HepG2 (cell line): Measurements from ENCODE around the gene MAP3K3. TPM values are rescaled to one million over a fixed set of nuclear protein-coding genes. Genes with fewer than 3 reads are reported as not detected.

Experiments used
- ATAC-seq: fragments of 200-7000 bp; cut with Tn5 transposase; 3 replicates; pipeline ENCODE4 v1.9.1; 2020; ENCODE audit warnings: mild to moderate bottlenecking, moderate library complexity
- BruUV-seq: library from RNA; stranded (reverse); fragments of 400-500 nt; replicated peaks from 2 replicates; lab custom pipeline; 2021; lab: Mats Ljungman, UMichigan
- CTCF ChIA-PET: fragments of 300-600 bp; formaldehyde crosslinking; extraction: SDS; loops from one replicate; lab custom pipeline; 2021; ENCODE audit warnings: low total read pairs, inconsistent platforms, low intra/inter-chr PET ratio; lab: Yijun Ruan, JAX
- POLR2A ChIA-PET: fragments of 350-600 bp; sonication (Branson Sonifier 250); formaldehyde crosslinking; loops from one replicate; lab custom pipeline; 2020; ENCODE audit warnings: antibody characterized with exemption, inconsistent platforms; lab: Yijun Ruan, JAX
- DNase-seq: peaks from one replicate; pipeline ENCODE4 v3.0.0-alpha.2; 2015; ENCODE audit warnings: low spot score
- FAIRE-seq: peaks from 3 replicates; lab custom pipeline; 2011; peaks lifted over from hg19 to GRCh38; lab: Jason Lieb, UNC
- H2AFZ ChIP-seq: one replicate; pipeline ENCODE4 v1.6.1; 2011; ENCODE audit warnings: low read length, inconsistent platforms
- H3K27ac ChIP-seq: fragments of 300-600 bp; 3 replicates; pipeline ENCODE4 v1.8.0; 2011; ENCODE audit warnings: mixed run types, mild to moderate bottlenecking, mixed read lengths, low read length, inconsistent platforms; ENCODE audit not compliant: insufficient read depth; ENCODE audit errors: extremely low read length
- H3K27me3 ChIP-seq, 2 experiments: fragments of 200-600 bp in 1 of 2; 2 replicates in 1 of 2; 3 replicates in 1 of 2; pipeline versions ENCODE4 v1.6.0 to v1.8.0; 2011; ENCODE audit warnings: low read length in 2 of 2, mild to moderate bottlenecking in 2 of 2, moderate library complexity in 2 of 2, inconsistent platforms in 1 of 2; ENCODE audit not compliant: insufficient read depth in 2 of 2, control insufficient read depth in 1 of 2
- H3K36me3 ChIP-seq, 2 experiments: fragments of 200-600 bp in 1 of 2; replicated peaks in 1 of 2; 2 replicates in 1 of 2; 3 replicates in 1 of 2; pipeline versions ENCODE4 v1.5.1 to v1.8.0; 2011; ENCODE audit warnings: low read length in 2 of 2, inconsistent platforms in 1 of 2; ENCODE audit not compliant: insufficient read depth in 2 of 2, control insufficient read depth in 1 of 2
- H3K4me1 ChIP-seq: 2 replicates; pipeline ENCODE4 v1.5.1; 2012; ENCODE audit warnings: low read length, inconsistent platforms; ENCODE audit not compliant: insufficient read depth
- H3K4me2 ChIP-seq: 2 replicates; pipeline ENCODE4 v1.6.0; 2011; ENCODE audit warnings: low read depth, low read length, inconsistent platforms
- H3K4me3 ChIP-seq, 3 experiments: fragments of 200-600 bp in 1 of 3; sonication (generic), shearing (Covaris generic) in 1 of 3; replicated peaks in 1 of 3; 2 replicates each; pipeline ENCODE4 v1.5.1; 2011 to 2016; ENCODE audit warnings: low read length in 3 of 3, inconsistent platforms in 2 of 3, low read depth in 2 of 3, mild to moderate bottlenecking in 2 of 3, control low read depth in 1 of 3, mixed read lengths in 1 of 3; ENCODE audit not compliant: insufficient read depth in 1 of 3
- H3K79me2 ChIP-seq: one replicate; pipeline ENCODE4 v1.6.1; 2011; ENCODE audit warnings: low read length, inconsistent platforms; ENCODE audit not compliant: insufficient read depth
- H3K9ac ChIP-seq: 2 replicates; pipeline ENCODE4 v1.6.0; 2011; ENCODE audit warnings: mild to moderate bottlenecking, low read depth, low read length, inconsistent platforms; ENCODE audit not compliant: insufficient read depth
- H3K9me3 ChIP-seq: 2 replicates; pipeline ENCODE4 v1.5.1; 2012; ENCODE audit warnings: mild to moderate bottlenecking, low read length
- H4K20me1 ChIP-seq: 2 replicates; pipeline ENCODE4 v1.6.0; 2011; ENCODE audit warnings: inconsistent platforms, mild to moderate bottlenecking, low read length, moderate library complexity; ENCODE audit not compliant: insufficient read depth
- ATF7 ChIP-seq, 2 experiments: fragments of 450-650 bp in 1 of 2; sonication (generic) in 1 of 2; formaldehyde crosslinking in 1 of 2; IDR thresholded peaks; 2 replicates each; pipeline versions ENCODE4 v1.4.0 to v1.6.1; 2016 to 2020; ENCODE audit warnings: antibody characterized with exemption in 1 of 2, mild to moderate bottlenecking in 1 of 2, missing genetic modification reagents in 1 of 2
- FOSL1 ChIP-seq: sonication (generic); formaldehyde crosslinking; IDR thresholded peaks from 2 replicates; pipeline ENCODE4 v1.9.0; 2021; ENCODE audit warnings: missing genetic modification reagents, borderline replicate concordance
- HDAC2 ChIP-seq: sonication (generic); formaldehyde crosslinking; IDR thresholded peaks from 2 replicates; pipeline ENCODE4 v1.4.0; 2020; ENCODE audit warnings: missing genetic modification reagents
- HNRNPLL ChIP-seq: fragments of 200-400 bp; formaldehyde crosslinking; IDR thresholded peaks from 2 replicates; pipeline ENCODE4 v1.6.1; 2017; ENCODE audit warnings: mild to moderate bottlenecking, low read depth, low read length; ENCODE audit not compliant: poor library complexity, severe bottlenecking
- MBD4 ChIP-seq: IDR thresholded peaks from 2 replicates; pipeline ENCODE4 v1.6.1; 2012; ENCODE audit warnings: low read length, inconsistent platforms, borderline replicate concordance
- MTF1 ChIP-seq: sonication (generic); formaldehyde crosslinking; IDR thresholded peaks from 2 replicates; pipeline ENCODE4 v1.5.0; 2020; ENCODE audit warnings: missing genetic modification reagents
- ONECUT2 ChIP-seq: sonication (generic); formaldehyde crosslinking; IDR thresholded peaks from 2 replicates; pipeline ENCODE4 v1.4.0; 2020; ENCODE audit warnings: missing genetic modification reagents
- PHF8 ChIP-seq: sonication (generic); formaldehyde crosslinking; IDR thresholded peaks from 2 replicates; pipeline ENCODE4 v1.5.0; 2020; ENCODE audit warnings: missing genetic modification reagents
- RXRB ChIP-seq: IDR thresholded peaks from 2 replicates; pipeline ENCODE4 v1.6.1; 2016; ENCODE audit warnings: borderline replicate concordance, missing genetic modification reagents, missing compliant biosample characterization
- SIN3A ChIP-seq: IDR thresholded peaks from 2 replicates; pipeline ENCODE4 v1.6.1; 2011; ENCODE audit warnings: low read depth, mild to moderate bottlenecking, control low read depth, low read length, borderline replicate concordance
- SMAD1 ChIP-seq: sonication (generic); formaldehyde crosslinking; IDR thresholded peaks from 2 replicates; pipeline ENCODE4 v1.4.0; 2020; ENCODE audit warnings: missing genetic modification reagents, low read depth, mild to moderate bottlenecking, borderline replicate concordance
- TRIM24 ChIP-seq: sonication (generic); formaldehyde crosslinking; IDR thresholded peaks from 2 replicates; pipeline ENCODE4 v1.8.0; 2022; ENCODE audit warnings: mild to moderate bottlenecking, missing genetic modification reagents
- ZBTB4 ChIP-seq: sonication (generic); formaldehyde crosslinking; IDR thresholded peaks from 2 replicates; pipeline ENCODE4 v1.4.0; 2020; ENCODE audit warnings: missing genetic modification reagents, mild to moderate bottlenecking, borderline replicate concordance
- ZNF441 ChIP-seq: sonication (generic); formaldehyde crosslinking; IDR thresholded peaks from 2 replicates; pipeline ENCODE4 v1.7.0; 2021; ENCODE audit warnings: missing genetic modification reagents, borderline replicate concordance
- ZNF556 ChIP-seq: sonication (generic); formaldehyde crosslinking; IDR thresholded peaks from 2 replicates; pipeline ENCODE4 v1.4.0; 2020; ENCODE audit warnings: mild to moderate bottlenecking, missing genetic modification reagents, borderline replicate concordance
- ZNF672 ChIP-seq: sonication (generic); formaldehyde crosslinking; IDR thresholded peaks from 2 replicates; pipeline ENCODE4 v1.8.1; 2022; ENCODE audit warnings: missing genetic modification reagents
- ZSCAN21 ChIP-seq: sonication (generic); formaldehyde crosslinking; IDR thresholded peaks from 2 replicates; pipeline ENCODE4 v1.8.0; 2022; ENCODE audit warnings: mild to moderate bottlenecking, missing genetic modification reagents, moderate library complexity, borderline replicate concordance
- WGBS: methylation state at CpG from one replicate; pipeline ENCODE4 v1.1.6; 2017; ENCODE audit warnings: low lambda C conversion rate; 5-methylcytosine and 5-hydroxymethylcytosine counted together
- in situ Hi-C: cut with HindIII; loops from 2 replicates; pipeline ENCODE4 v1.10.0; 2017; ENCODE audit warnings: low pct_unique_long_range_greater_than_20kb; ENCODE audit not compliant: extremely low pct_ligation_motif_present
- intact Hi-C: fragments of 100-400 bp; cut with micrococcal nuclease; formaldehyde crosslinking; loops from one replicate; pipeline ENCODE4 v1.10.0; 2022; ENCODE audit not compliant: unreplicated experiment
- polyA plus RNA-seq, 8 experiments: library from polyadenylated mRNA; depleted of rRNA in 3 of 8; stranded (reverse) in 7 of 8; unstranded in 1 of 8; fragments of >200 nt; fragmentation: Illumina TruSeq in 4 of 8; extraction: Trizol in 4 of 8; gene quantifications; 2 replicates each; pipeline versions ENCODE4 v1.2.1 to v1.2.3, GENCODE V29; 2011 to 2016; ENCODE audit warnings: low read depth in 4 of 8, missing spikeins in 1 of 8, mixed read lengths in 1 of 8; ENCODE audit not compliant: insufficient read depth in 1 of 8
- total RNA-seq, 5 experiments: library from RNA; depleted of rRNA; stranded (reverse); fragments of >200 nt; fragmentation: Illumina TruSeq; extraction: Trizol; gene quantifications; 2 replicates each; pipeline ENCODE4 v1.2.3, GENCODE V29; 2016; ENCODE audit warnings: low read depth in 1 of 5

The MAP3K3 gene
- total and polyA plus RNA-seq, 2 of the 13 experiments (the other 11 are each of a cell fraction or from before 2014, with no cell fraction given): 17.7 to 21.8 TPM

GRCh38 chr17:63635290-63635689, 13.1 kb downstream of the MAP3K3 start:
- ChIA-PET POLR2A (no interaction called here), CTCF (no interaction called here)
- Histone ChIP-seq H3K79me2 (no peaks in the 10 kb centered on the region), H2AFZ (no peak overlapping the region), H3K4me3 (no peak overlapping the region), H3K4me1 (peaks cover 14% of the 10 kb centered on the region), H3K27ac (no peak overlapping the region), H3K9ac (no peak overlapping the region), H3K9me3 (no peaks in the 10 kb centered on the region), H3K36me3 (peaks cover 11 to 39% of the 10 kb centered on the region in 2 experiments), H3K27me3 (no peaks in the 10 kb centered on the region), H4K20me1 (no peaks in the 10 kb centered on the region), H3K4me2 (no peak overlapping the region)
- intact Hi-C loops (no loop called here), in situ Hi-C loops (no loop called here)
- FAIRE-seq (no peak), ATAC-seq (no peak), DNase-seq (no peak)
- no peak for TF ChIP-seq SMAD1 (CRISPR knock-in tag)
- WGBS: 96% methylated on average over 2 of the region's 2 CpGs
- no TSS peak for BruUV-seq

GRCh38 chr17:63635787-63636186, 13.6 kb downstream of the MAP3K3 start:
- no peaks in the 10 kb centered on the region for H3K27me3 ChIP-seq
- no peak overlapping the region for H3K27ac ChIP-seq
- no peaks in the 10 kb centered on the region for H3K9me3 ChIP-seq
- H3K79me2 ChIP-seq: no peaks in the 10 kb centered on the region
- WGBS: 91% methylated on average over 2 of the region's 2 CpGs
- H3K4me1 ChIP-seq: peaks cover 14% of the 10 kb centered on the region
- H3K36me3 ChIP-seq: peaks cover 11 to 39% of the 10 kb centered on the region in 2 experiments
- no peak overlapping the region for H3K9ac ChIP-seq
- no peak for DNase-seq
- TF ChIP-seq SIN3A (no peak), MTF1 (no peak), ZNF441 (CRISPR knock-in tag) (no peak), PHF8 (CRISPR knock-in tag) (no peak), ZBTB4 (CRISPR knock-in tag) (no peak), ATF7 (IDR thresholded peaks at IDR 0.05) (no peak), ATF7 (CRISPR knock-in tag; IDR thresholded peaks at IDR 0.05) (no peak), ZNF556 (CRISPR knock-in tag) (no peak), RXRB (no peak), FOSL1 (CRISPR knock-in tag) (no peak), HDAC2 (CRISPR knock-in tag) (no peak), ZSCAN21 (no peak), HNRNPLL (no peak), MBD4 (no peak), ZNF672 (CRISPR knock-in tag) (no peak), ONECUT2 (CRISPR knock-in tag) (no peak), TRIM24 (CRISPR knock-in tag) (no peak)
- no peaks in the 10 kb centered on the region for H4K20me1 ChIP-seq
- BruUV-seq: TSS peak; percentile 22
- H3K4me2 ChIP-seq: no peak overlapping the region
- no peak for FAIRE-seq
- intact Hi-C loops (no loop called here), in situ Hi-C loops (no loop called here)
- ATAC-seq: no peak
- H3K4me3 ChIP-seq: no peak overlapping the region
- POLR2A ChIA-PET: no interaction called here
- CTCF ChIA-PET: no interaction called here
- H2AFZ ChIP-seq: no peak overlapping the region
